ENCODE results near the gene BCOR.
A peak's percentile ranks its signal among the peaks of the same experiment; 100 is the strongest.

Gene BCOR

GRCh38 chrX:40065296-40066046 lies 32.3 kb downstream of the BCOR start:
- Histone ChIP-seq H3K27me3 (ENCODE audit: control insufficient read depth in 1 of 2, insufficient read depth in 2 of 2, low read length in 2 of 2) (peaks cover 0 to 6% of the 10 kb centered on the region in 2 donors), H3K9ac (ENCODE audit: low read length) (no peak overlapping the region), H3K36me3 (ENCODE audit: insufficient read depth, low read length) (peaks cover 15% of the 10 kb centered on the region), H3K4me1 (ENCODE audit: insufficient read depth, low read length) (peaks cover 5% of the 10 kb centered on the region), H3K4me3 (ENCODE audit: low read depth in 1 of 2, low read length in 2 of 2) (no peak overlapping the region), H3K9me3 (ENCODE audit: low read length) (no peaks in the 10 kb centered on the region), H3K27ac (ENCODE audit: low read depth, low read length) (no peak overlapping the region)

GRCh38 chrX:40064055-40064597 lies 33.6 kb downstream of the BCOR start:
- peaks cover 12% of the 10 kb centered on the region for H3K36me3 ChIP-seq (ENCODE audit: insufficient read depth, low read length)
- H3K27me3 ChIP-seq (ENCODE audit: control insufficient read depth in 1 of 2, insufficient read depth in 2 of 2, low read length in 2 of 2), result peaks cover 0 to 6% of the 10 kb centered on the region in 2 donors
- H3K9ac ChIP-seq (ENCODE audit: low read length), result no peak overlapping the region
- no peak overlapping the region for H3K27ac ChIP-seq (ENCODE audit: low read depth, low read length)
- peaks cover 5% of the 10 kb centered on the region for H3K4me1 ChIP-seq (ENCODE audit: insufficient read depth, low read length)
- no peaks in the 10 kb centered on the region for H3K9me3 ChIP-seq (ENCODE audit: low read length)
- H3K4me3 ChIP-seq (ENCODE audit: low read depth in 1 of 2, low read length in 2 of 2), result no peak overlapping the region

GRCh38 chrX:40063555-40063954 lies 34.2 kb downstream of the BCOR start:
- Histone ChIP-seq H3K36me3 (ENCODE audit: insufficient read depth, low read length) (peaks cover 12% of the 10 kb centered on the region), H3K27ac (ENCODE audit: low read depth, low read length) (no peak overlapping the region), H3K9me3 (ENCODE audit: low read length) (no peaks in the 10 kb centered on the region), H3K4me1 (ENCODE audit: insufficient read depth, low read length) (peaks cover 5% of the 10 kb centered on the region), H3K4me3 (ENCODE audit: low read depth in 1 of 2, low read length in 2 of 2) (no peak overlapping the region), H3K27me3 (ENCODE audit: control insufficient read depth in 1 of 2, insufficient read depth in 2 of 2, low read length in 2 of 2) (peaks cover 0 to 6% of the 10 kb centered on the region in 2 donors), H3K9ac (ENCODE audit: low read length) (no peak overlapping the region)

GRCh38 chrX:40062525-40063155 lies 35.1 kb downstream of the BCOR start:
- Histone ChIP-seq H3K9me3 (ENCODE audit: low read length) (no peaks in the 10 kb centered on the region), H3K4me3 (ENCODE audit: low read depth in 1 of 2, low read length in 2 of 2) (no peak overlapping the region), H3K27ac (ENCODE audit: low read depth, low read length) (peak overlapping the region; percentile 42), H3K27me3 (ENCODE audit: control insufficient read depth in 1 of 2, insufficient read depth in 2 of 2, low read length in 2 of 2) (peaks cover 0 to 6% of the 10 kb centered on the region in 2 donors), H3K9ac (ENCODE audit: low read length) (no peak overlapping the region), H3K36me3 (ENCODE audit: insufficient read depth, low read length) (peaks cover 12% of the 10 kb centered on the region), H3K4me1 (ENCODE audit: insufficient read depth, low read length) (peaks cover 5% of the 10 kb centered on the region)

- Histone ChIP-seq H3K27me3 (ENCODE audit: control insufficient read depth in 1 of 2, insufficient read depth in 2 of 2, low read length in 2 of 2) (peaks cover 0 to 6% of the 10 kb centered on the region in 2 donors), H3K4me1 (ENCODE audit: insufficient read depth, low read length) (peaks cover 5% of the 10 kb centered on the region), H3K9ac (ENCODE audit: low read length) (no peak overlapping the region), H3K27ac (ENCODE audit: low read depth, low read length) (peak overlapping the region; percentile 37), H3K9me3 (ENCODE audit: low read length) (no peaks in the 10 kb centered on the region), H3K4me3 (ENCODE audit: low read depth in 1 of 2, low read length in 2 of 2) (no peak overlapping the region), H3K36me3 (ENCODE audit: insufficient read depth, low read length) (peaks cover 14% of the 10 kb centered on the region)
Observed at GRCh38 chrX:40061871-40062524, 35.8 kb downstream of the BCOR start.

- Histone ChIP-seq H3K36me3 (ENCODE audit: insufficient read depth, low read length) (peaks cover 18% of the 10 kb centered on the region), H3K4me1 (ENCODE audit: insufficient read depth, low read length) (peaks cover 5% of the 10 kb centered on the region), H3K27me3 (ENCODE audit: control insufficient read depth in 1 of 2, insufficient read depth in 2 of 2, low read length in 2 of 2) (peaks cover 0 to 6% of the 10 kb centered on the region in 2 donors), H3K9ac (ENCODE audit: low read length) (no peak overlapping the region), H3K4me3 (ENCODE audit: low read depth in 1 of 2, low read length in 2 of 2) (no peak overlapping the region), H3K27ac (ENCODE audit: low read depth, low read length) (no peak overlapping the region), H3K9me3 (ENCODE audit: low read length) (no peaks in the 10 kb centered on the region)
Observed at GRCh38 chrX:40061005-40061404, 36.8 kb downstream of the BCOR start.

GRCh38 chrX:40060356-40060845 lies 37.4 kb downstream of the BCOR start:
- H3K9me3 ChIP-seq (ENCODE audit: low read length), result no peaks in the 10 kb centered on the region
- peaks cover 23% of the 10 kb centered on the region for H3K36me3 ChIP-seq (ENCODE audit: insufficient read depth, low read length)
- H3K9ac ChIP-seq (ENCODE audit: low read length), result no peak overlapping the region
- no peak overlapping the region for H3K27ac ChIP-seq (ENCODE audit: low read depth, low read length)
- no peak overlapping the region for H3K4me3 ChIP-seq (ENCODE audit: low read depth in 1 of 2, low read length in 2 of 2)
- peaks cover 0 to 6% of the 10 kb centered on the region in 2 donors for H3K27me3 ChIP-seq (ENCODE audit: control insufficient read depth in 1 of 2, insufficient read depth in 2 of 2, low read length in 2 of 2)
- peaks cover 5% of the 10 kb centered on the region for H3K4me1 ChIP-seq (ENCODE audit: insufficient read depth, low read length)

GRCh38 chrX:40058719-40059118 lies 39.0 kb downstream of the BCOR start:
- Histone ChIP-seq H3K27ac (ENCODE audit: low read depth, low read length) (no peak overlapping the region), H3K9ac (ENCODE audit: low read length) (no peak overlapping the region), H3K9me3 (ENCODE audit: low read length) (no peaks in the 10 kb centered on the region), H3K36me3 (ENCODE audit: insufficient read depth, low read length) (peaks cover 39% of the 10 kb centered on the region), H3K4me1 (ENCODE audit: insufficient read depth, low read length) (peaks cover 5% of the 10 kb centered on the region), H3K27me3 (ENCODE audit: control insufficient read depth in 1 of 2, insufficient read depth in 2 of 2, low read length in 2 of 2) (no peaks in the 10 kb centered on the region), H3K4me3 (ENCODE audit: low read depth in 1 of 2, low read length in 2 of 2) (no peak overlapping the region)

GRCh38 chrX:40057405-40057804 lies 40.4 kb downstream of the BCOR start:
- Histone ChIP-seq H3K9ac (ENCODE audit: low read length) (no peak overlapping the region), H3K27ac (ENCODE audit: low read depth, low read length) (no peak overlapping the region), H3K27me3 (ENCODE audit: control insufficient read depth in 1 of 2, insufficient read depth in 2 of 2, low read length in 2 of 2) (no peaks in the 10 kb centered on the region), H3K4me3 (ENCODE audit: low read depth in 1 of 2, low read length in 2 of 2) (no peak overlapping the region), H3K36me3 (ENCODE audit: insufficient read depth, low read length) (peaks cover 43% of the 10 kb centered on the region), H3K4me1 (ENCODE audit: insufficient read depth, low read length) (no peaks in the 10 kb centered on the region), H3K9me3 (ENCODE audit: low read length) (no peaks in the 10 kb centered on the region)

GRCh38 chrX:40056420-40056819 lies 41.3 kb downstream of the BCOR start:
- Histone ChIP-seq H3K9me3 (ENCODE audit: low read length) (no peaks in the 10 kb centered on the region), H3K27me3 (ENCODE audit: control insufficient read depth in 1 of 2, insufficient read depth in 2 of 2, low read length in 2 of 2) (no peaks in the 10 kb centered on the region), H3K27ac (ENCODE audit: low read depth, low read length) (no peak overlapping the region), H3K4me1 (ENCODE audit: insufficient read depth, low read length) (no peaks in the 10 kb centered on the region), H3K9ac (ENCODE audit: low read length) (no peak overlapping the region), H3K4me3 (ENCODE audit: low read depth in 1 of 2, low read length in 2 of 2) (no peak overlapping the region), H3K36me3 (ENCODE audit: insufficient read depth, low read length) (peaks cover 52% of the 10 kb centered on the region)

- no peak overlapping the region for H3K27ac ChIP-seq (ENCODE audit: low read depth, low read length)
- peaks cover 8% of the 10 kb centered on the region for H3K9me3 ChIP-seq (ENCODE audit: low read length)
- no peaks in the 10 kb centered on the region for H3K27me3 ChIP-seq (ENCODE audit: control insufficient read depth in 1 of 2, insufficient read depth in 2 of 2, low read length in 2 of 2)
- peaks cover 58% of the 10 kb centered on the region for H3K36me3 ChIP-seq (ENCODE audit: insufficient read depth, low read length)
- H3K9ac ChIP-seq (ENCODE audit: low read length), result no peak overlapping the region
- H3K4me1 ChIP-seq (ENCODE audit: insufficient read depth, low read length), result no peaks in the 10 kb centered on the region
- no peak overlapping the region for H3K4me3 ChIP-seq (ENCODE audit: low read depth in 1 of 2, low read length in 2 of 2)
Observed at GRCh38 chrX:40055495-40055894, 42.3 kb downstream of the BCOR start.

All from muscle layer of colon (tissue), 2 donors.